ENCODE data around the gene TSEN54.
A peak's percentile ranks its signal among the peaks of the same experiment; 100 is the strongest.

GRCh38 chr17:75504347-75505151 lies 11.8 kb upstream of the TSEN54 start:
- TF ChIP-seq EZH2 (IDR thresholded peaks at IDR 0.05; ENCODE audit: borderline replicate concordance, low read depth, low read length, poor library complexity, severe bottlenecking) (no peak), CTCF (conservative IDR thresholded peaks at IDR 0.05; ENCODE audit: low read depth, low read length) (peak; percentile 42; the same call in 1 of the 2 replicates)

Data from A673 (cell line).